Activated naive CD4-positive, alpha-beta T cell treated with anti-CD3 and anti-CD28 coated beads, Interleukin-2, amount 10 ng/mL, durations not matched to agents 7 days and 5 days (primary cell): ENCODE measurements around the gene GDF15.
A peak's percentile ranks its signal among the peaks of the same experiment; 100 is the strongest.

ENCODE experiments used
- CTCF ChIA-PET: fragments of 350-600 bp; sonication (Branson Sonifier 250); formaldehyde crosslinking; loops from one replicate; lab custom pipeline; 2021; ENCODE audit warnings: antibody characterized with exemption; lab: Charles Lee
- DNase-seq: peaks from one replicate; pipeline ENCODE4 v3.0.0-alpha.2; 2020
- H3K27ac Mint-ChIP-seq: one replicate; pipeline ENCODE4 v1.8.0; 2021; ENCODE audit warnings: mild to moderate bottlenecking, moderate library complexity, mixed read lengths
- H3K27me3 Mint-ChIP-seq: one replicate; pipeline ENCODE4 v1.8.0; 2021; ENCODE audit warnings: mild to moderate bottlenecking, mixed read lengths
- H3K36me3 Mint-ChIP-seq: one replicate; pipeline ENCODE4 v1.8.0; 2021; ENCODE audit warnings: mixed read lengths
- H3K4me1 Mint-ChIP-seq: one replicate; pipeline ENCODE4 v1.8.0; 2021; ENCODE audit warnings: mixed read lengths
- H3K4me3 Mint-ChIP-seq: one replicate; pipeline ENCODE4 v1.8.0; 2021; ENCODE audit warnings: mild to moderate bottlenecking, moderate library complexity, mixed read lengths
- H3K9me3 Mint-ChIP-seq: one replicate; pipeline ENCODE4 v1.8.0; 2021; ENCODE audit warnings: mixed read lengths

The GDF15 gene

GRCh38 chr19:18437491-18438330 is 51.8 kb downstream of the GDF15 start, which contains the start of gene ISYNA1:
ISYNA1 (minus strand) TSS chr19:18438133; CDS start chr19:18437979, 154 bp downstream.
- Mint-ChIP-seq H3K27ac (peak within 1 kb of the TSS; percentile 62), H3K4me3 (peak within 1 kb of the TSS; percentile 69), H3K9me3 (peaks cover 6% of the 10 kb centered on the region), H3K36me3 (peaks cover 12% of the 10 kb centered on the region), H3K27me3 (peaks cover 18% of the 10 kb centered on the region), H3K4me1 (peaks cover 34% of the 10 kb centered on the region)
- CTCF ChIA-PET: no interaction called here
- DNase-seq: peak; percentile 73

GRCh38 chr19:18438331-18439024 is 52.5 kb downstream of the GDF15 start:
- CTCF ChIA-PET: interaction anchor here (1.0 kb wide), 1 partner anchor 13 kb away, joined by 4 read pairs; no protein-coding TSS in a partner anchor
- H3K4me1 Mint-ChIP-seq: peaks cover 34% of the 10 kb centered on the region
- peaks cover 15% of the 10 kb centered on the region for H3K36me3 Mint-ChIP-seq

More at GRCh38 chr19:18438331-18439024, 52.5 kb downstream of the GDF15 start:
- peaks cover 6% of the 10 kb centered on the region for H3K9me3 Mint-ChIP-seq
- DNase-seq: no peak
- H3K27me3 Mint-ChIP-seq: peaks cover 18% of the 10 kb centered on the region
- H3K4me3 Mint-ChIP-seq: no peak overlapping the region
- H3K27ac Mint-ChIP-seq: peak overlapping the region; percentile 62
